GM19023 (cell line): ENCODE data around the gene G0S2.
"Not testable (repeated sequence)": the region's sequence is repeated elsewhere in the genome, so short reads cannot be mapped to it uniquely, and the experiment has no call there.

ENCODE experiments used
- ATAC-seq: cut with Tn5 transposase; IDR thresholded peaks from one replicate; pipeline ENCODE4 v1.9.1; 2021; ENCODE audit warnings: mild to moderate bottlenecking, moderate library complexity; ENCODE audit not compliant: unreplicated experiment

G0S2 gene

GRCh38 chr1:209675565-209676154 is 448 bp downstream of the G0S2 start:
- no peak for ATAC-seq

GRCh38 chr1:209678981-209679539 is 3.8 kb downstream of the G0S2 start:
- no peak for ATAC-seq

- ATAC-seq = no peak
Observed at GRCh38 chr1:209685821-209686220, 10.6 kb downstream of the G0S2 start.

GRCh38 chr1:209686322-209686721 is 11.1 kb downstream of the G0S2 start:
- ATAC-seq = no peak

GRCh38 chr1:209688746-209689234 is 13.6 kb downstream of the G0S2 start:
- ATAC-seq = no peak

GRCh38 chr1:209689477-209689876 is 14.3 kb downstream of the G0S2 start:
- ATAC-seq = no peak

GRCh38 chr1:209691237-209691636 is 16.0 kb downstream of the G0S2 start:
- ATAC-seq = no peak

- ATAC-seq = no peak
Observed at GRCh38 chr1:209692296-209692695, 17.1 kb downstream of the G0S2 start.

GRCh38 chr1:209692745-209693504 is 17.7 kb downstream of the G0S2 start:
- peak; percentile 60 for ATAC-seq

GRCh38 chr1:209696673-209697072 is 21.5 kb downstream of the G0S2 start:
- ATAC-seq = no peak

GRCh38 chr1:209697126-209697525 is 21.9 kb downstream of the G0S2 start:
- ATAC-seq = no peak

- ATAC-seq = not testable (repeated sequence)
Observed at GRCh38 chr1:209700686-209701085, 25.5 kb downstream of the G0S2 start.

- no peak for ATAC-seq
Observed at GRCh38 chr1:209702832-209703231, 27.6 kb downstream of the G0S2 start.

- peak; percentile 60 for ATAC-seq
Observed at GRCh38 chr1:209703834-209704504, 28.8 kb downstream of the G0S2 start.

- no peak for ATAC-seq
Observed at GRCh38 chr1:209704584-209704983, 29.4 kb downstream of the G0S2 start, which contains the start of gene HSD11B1. Gene HSD11B1 (plus strand): TSS chr1:209704846. CDS start chr1:209704943, 97 bp downstream.

- ATAC-seq = no peak
Observed at GRCh38 chr1:209705033-209705598, 29.9 kb downstream of the G0S2 start.

- no peak for ATAC-seq
Observed at GRCh38 chr1:209706622-209707021, 31.4 kb downstream of the G0S2 start.

GRCh38 chr1:209707308-209707707 is 32.1 kb downstream of the G0S2 start:
- no peak for ATAC-seq

GRCh38 chr1:209708297-209708696 is 33.1 kb downstream of the G0S2 start:
- ATAC-seq = no peak

GRCh38 chr1:209710093-209710492 is 34.9 kb downstream of the G0S2 start:
- no peak for ATAC-seq

GRCh38 chr1:209710847-209711246 is 35.6 kb downstream of the G0S2 start:
- no peak for ATAC-seq
